Effector memory CD4-positive, alpha-beta T cell (primary cell): ENCODE results near the gene KRT73.

Experiments
- DNase-seq, 3 donors: peaks; one replicate each; pipeline ENCODE4 v3.0.0-alpha.2; 2020
- H3K27ac ChIP-seq: 2 replicates; pipeline ENCODE4 v1.7.0; 2013; ENCODE audit warnings: mild to moderate bottlenecking, low read length, moderate library complexity; ENCODE audit not compliant: insufficient read depth, poor library complexity, severe bottlenecking
- H3K27me3 ChIP-seq: replicated peaks from 2 replicates; pipeline ENCODE4 v1.7.0; 2013; ENCODE audit warnings: mild to moderate bottlenecking, low read length; ENCODE audit not compliant: insufficient read depth, control insufficient read depth, poor library complexity, severe bottlenecking
- H3K36me3 ChIP-seq: 2 replicates; pipeline ENCODE4 v1.7.0; 2013; ENCODE audit warnings: mild to moderate bottlenecking, low read length, moderate library complexity; ENCODE audit not compliant: control insufficient read depth, insufficient read depth
- H3K4me1 ChIP-seq: 2 replicates; pipeline ENCODE4 v1.7.0; 2013; ENCODE audit warnings: low read length, mild to moderate bottlenecking; ENCODE audit not compliant: control insufficient read depth, insufficient read depth, poor library complexity, severe bottlenecking
- H3K4me3 ChIP-seq: 2 replicates; pipeline ENCODE4 v1.7.0; 2013; ENCODE audit warnings: low read length, low read depth, mild to moderate bottlenecking; ENCODE audit not compliant: insufficient read depth, poor library complexity, severe bottlenecking
- H3K9me3 ChIP-seq: 2 replicates; pipeline ENCODE4 v1.7.0; 2013; ENCODE audit warnings: mild to moderate bottlenecking, low read length, moderate library complexity; ENCODE audit not compliant: control insufficient read depth

The KRT73 gene

DNA sequence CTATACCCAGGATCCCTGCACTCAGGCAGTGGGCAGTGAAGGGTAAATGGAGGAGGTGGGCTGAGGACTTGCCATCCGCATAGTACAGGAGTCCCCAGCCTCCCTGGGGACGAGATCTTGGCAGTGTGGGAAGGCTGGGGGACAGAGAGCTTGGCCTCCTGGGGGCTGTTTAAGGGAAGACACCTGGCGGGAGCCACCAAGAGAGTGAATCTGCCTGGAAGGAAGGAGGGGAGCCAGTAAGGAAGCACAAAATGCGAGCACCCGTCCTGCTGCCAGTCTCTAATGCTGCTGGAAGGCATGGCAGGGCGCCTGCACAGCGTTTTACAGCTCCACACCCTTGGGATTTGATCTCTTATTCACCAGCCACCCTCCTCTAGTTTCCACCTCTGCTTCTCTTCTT is 41.0 kb upstream of the KRT73 start:
- Histone ChIP-seq H3K36me3 (no peaks in the 10 kb centered on the region), H3K9me3 (no peaks in the 10 kb centered on the region), H3K4me3 (no peak overlapping the region), H3K27ac (no peak overlapping the region), H3K27me3 (no peaks in the 10 kb centered on the region), H3K4me1 (no peaks in the 10 kb centered on the region)
- DNase-seq = no peak

DNA sequence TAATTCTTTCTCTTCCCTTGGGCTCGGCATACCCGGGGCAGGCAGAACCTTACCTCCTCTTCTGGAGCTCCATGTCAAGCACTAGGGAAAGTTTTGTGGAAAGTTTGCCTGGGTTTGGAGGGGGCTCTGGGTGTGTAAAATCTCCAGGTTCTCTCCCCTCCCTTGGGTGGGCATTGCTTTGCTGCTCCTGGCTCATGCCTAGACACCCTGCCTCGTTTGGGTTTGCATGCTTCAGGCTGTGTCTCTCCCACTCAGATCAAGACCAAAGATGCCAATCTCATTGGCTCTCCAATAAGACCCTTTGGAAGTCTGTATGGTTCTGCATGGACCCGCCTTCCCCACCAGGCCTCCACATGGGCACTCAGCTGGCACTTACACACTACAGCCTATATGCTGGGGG is 39.8 kb upstream of the KRT73 start:
- no peak for DNase-seq
- H3K4me1 ChIP-seq = no peaks in the 10 kb centered on the region

GRCh38 chr12:52657250-52657902 is 39.0 kb upstream of the KRT73 start:
- DNase-seq = no peak
- no peaks in the 10 kb centered on the region for H3K4me1 ChIP-seq
- no peak overlapping the region for H3K4me3 ChIP-seq
- H3K27ac ChIP-seq = no peak overlapping the region
- no peaks in the 10 kb centered on the region for H3K9me3 ChIP-seq
- H3K36me3 ChIP-seq = no peaks in the 10 kb centered on the region
- H3K27me3 ChIP-seq = no peaks in the 10 kb centered on the region

More for the DNA sequence above, 39.8 kb upstream of the KRT73 start:
- Histone ChIP-seq H3K4me3 (no peak overlapping the region), H3K9me3 (no peaks in the 10 kb centered on the region), H3K27me3 (no peaks in the 10 kb centered on the region), H3K27ac (no peak overlapping the region), H3K36me3 (no peaks in the 10 kb centered on the region)

- H3K4me1 ChIP-seq = no peaks in the 10 kb centered on the region
- no peaks in the 10 kb centered on the region for H3K9me3 ChIP-seq
- no peak overlapping the region for H3K4me3 ChIP-seq
- no peak for DNase-seq
- H3K36me3 ChIP-seq = no peaks in the 10 kb centered on the region
- H3K27ac ChIP-seq = no peak overlapping the region
- H3K27me3 ChIP-seq = no peaks in the 10 kb centered on the region
Measured at GRCh38 chr12:52656616-52657015, 38.3 kb upstream of the KRT73 start.

DNA sequence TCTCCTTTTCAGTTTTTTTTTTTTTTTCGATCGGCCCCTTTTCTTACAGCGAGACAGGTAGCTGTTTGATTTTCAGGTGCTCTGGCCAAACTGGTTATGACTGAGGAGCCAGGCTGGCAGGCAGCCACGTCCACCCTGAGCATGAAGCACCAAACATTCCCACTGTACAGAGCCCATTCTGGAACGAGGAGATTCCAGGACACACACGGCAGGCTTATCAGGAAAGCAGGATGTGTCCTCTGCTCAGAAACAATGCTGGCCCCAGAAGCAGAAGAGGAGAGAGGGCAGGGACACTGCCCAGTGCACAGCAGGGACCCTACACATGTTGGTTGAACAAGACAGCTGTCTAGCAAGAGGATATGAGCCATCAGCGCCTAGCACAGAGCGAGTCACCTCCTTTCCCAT is 37.4 kb upstream of the KRT73 start:
- Histone ChIP-seq H3K4me3 (no peak overlapping the region), H3K4me1 (no peaks in the 10 kb centered on the region), H3K27me3 (no peaks in the 10 kb centered on the region), H3K9me3 (no peaks in the 10 kb centered on the region), H3K36me3 (no peaks in the 10 kb centered on the region), H3K27ac (no peak overlapping the region)
- no peak for DNase-seq

DNA sequence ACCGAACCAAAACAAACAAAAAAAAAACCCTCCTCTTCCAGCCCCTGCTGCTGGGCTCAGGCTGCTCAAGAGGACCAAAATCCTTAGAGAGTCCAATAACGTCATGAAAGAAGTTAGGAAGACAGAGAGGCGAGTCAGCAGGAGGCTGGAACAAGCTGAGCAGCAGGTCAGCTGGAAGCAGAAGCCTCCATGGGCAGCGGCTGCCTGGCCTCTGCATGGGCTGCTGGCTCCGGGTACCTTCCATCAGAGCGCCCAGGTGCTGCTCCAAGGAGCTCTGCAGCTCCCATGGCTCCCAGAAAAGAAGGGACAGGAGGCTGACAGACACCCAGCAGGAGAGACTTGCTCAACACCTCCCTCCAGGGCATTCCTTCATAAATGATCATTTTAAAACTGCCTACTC is 36.9 kb upstream of the KRT73 start:
- Histone ChIP-seq H3K9me3 (no peaks in the 10 kb centered on the region), H3K4me3 (no peak overlapping the region), H3K4me1 (no peaks in the 10 kb centered on the region), H3K27ac (no peak overlapping the region), H3K36me3 (no peaks in the 10 kb centered on the region), H3K27me3 (no peaks in the 10 kb centered on the region)
- no peak for DNase-seq

GRCh38 chr12:52651726-52652261 is 33.4 kb upstream of the KRT73 start, which contains the start of gene KRT2:
Gene KRT2, minus strand, starts transcription at chr12:52652211. Its CDS starts 69 bp downstream, at chr12:52652142.
- Histone ChIP-seq H3K27ac (no peak within 1 kb of the TSS), H3K27me3 (no peaks in the 10 kb centered on the region), H3K9me3 (no peaks in the 10 kb centered on the region), H3K4me3 (no peak within 1 kb of the TSS), H3K36me3 (no peaks in the 10 kb centered on the region), H3K4me1 (no peaks in the 10 kb centered on the region)
- DNase-seq = no peak

GRCh38 chr12:52650520-52651081 is 32.2 kb upstream of the KRT73 start:
- Histone ChIP-seq H3K9me3 (no peaks in the 10 kb centered on the region), H3K4me1 (peaks cover 6% of the 10 kb centered on the region), H3K36me3 (no peaks in the 10 kb centered on the region), H3K27ac (no peak overlapping the region), H3K27me3 (no peaks in the 10 kb centered on the region), H3K4me3 (no peak overlapping the region)
- DNase-seq = no peak

DNA sequence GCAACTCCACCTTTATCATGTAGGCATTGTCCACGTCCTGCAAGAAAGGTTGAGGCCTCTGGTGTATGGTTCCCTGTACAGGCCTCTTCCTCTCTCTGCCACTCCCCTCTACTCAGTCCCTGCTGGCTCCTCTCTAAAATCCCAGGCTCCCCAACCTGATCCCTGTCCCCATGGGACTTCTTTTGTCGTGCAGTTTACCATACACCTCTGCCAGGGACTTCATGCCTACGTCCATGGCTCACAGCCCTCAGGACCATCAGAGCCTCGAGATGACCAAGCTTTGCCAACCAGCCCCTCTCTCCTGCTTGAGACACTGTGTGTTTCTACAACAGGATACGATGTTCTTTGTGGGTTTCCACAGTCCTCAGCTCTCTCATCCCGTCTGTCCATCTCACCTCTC is 30.7 kb upstream of the KRT73 start:
- H3K27ac ChIP-seq = no peak overlapping the region
- no peak for DNase-seq
- H3K4me1 ChIP-seq = peaks cover 9% of the 10 kb centered on the region
- H3K36me3 ChIP-seq = no peaks in the 10 kb centered on the region
- H3K4me3 ChIP-seq = no peak overlapping the region
- no peaks in the 10 kb centered on the region for H3K27me3 ChIP-seq
- H3K9me3 ChIP-seq = no peaks in the 10 kb centered on the region

GRCh38 chr12:52648012-52648550 is 29.7 kb upstream of the KRT73 start:
- Histone ChIP-seq H3K27me3 (no peaks in the 10 kb centered on the region), H3K9me3 (no peaks in the 10 kb centered on the region), H3K4me3 (no peak overlapping the region), H3K4me1 (peaks cover 9% of the 10 kb centered on the region), H3K27ac (no peak overlapping the region), H3K36me3 (no peaks in the 10 kb centered on the region)
- no peak for DNase-seq
